Measurements from ENCODE around the gene SNX6.

DNA sequence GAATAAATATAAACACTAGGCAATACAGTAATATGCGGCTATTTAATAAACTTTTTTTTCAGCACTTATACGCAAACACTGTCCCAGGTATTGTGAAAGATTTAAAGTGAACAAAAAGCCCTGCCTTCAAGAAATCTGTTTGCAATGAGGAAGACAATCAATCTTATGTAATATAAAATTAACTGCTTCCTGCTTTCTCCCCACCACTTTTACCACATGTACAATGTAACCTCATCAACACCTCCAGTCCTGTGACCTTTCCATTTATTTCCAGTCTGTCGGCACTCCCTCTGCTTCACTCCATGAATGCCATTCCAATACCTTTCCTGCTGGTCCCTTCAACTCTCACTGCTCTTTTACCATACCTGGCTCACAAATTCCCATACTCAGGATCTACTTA lies 10.5 kb downstream of the SNX6 start:
- TF ChIP-seq POLR2A (IDR thresholded peaks at IDR 0.05) (no peak), EP300 (IDR thresholded peaks at IDR 0.05) (no peak)

Measured in sigmoid colon (tissue), 4 donors.